Measurements from ENCODE around the gene ACTR5. TPM values are rescaled to one million over a fixed set of nuclear protein-coding genes. Genes with fewer than 3 reads are reported as not detected.

The ACTR5 gene
- total RNA-seq, 1 experiment from 2014 or later, result 22.0 TPM

DNA sequence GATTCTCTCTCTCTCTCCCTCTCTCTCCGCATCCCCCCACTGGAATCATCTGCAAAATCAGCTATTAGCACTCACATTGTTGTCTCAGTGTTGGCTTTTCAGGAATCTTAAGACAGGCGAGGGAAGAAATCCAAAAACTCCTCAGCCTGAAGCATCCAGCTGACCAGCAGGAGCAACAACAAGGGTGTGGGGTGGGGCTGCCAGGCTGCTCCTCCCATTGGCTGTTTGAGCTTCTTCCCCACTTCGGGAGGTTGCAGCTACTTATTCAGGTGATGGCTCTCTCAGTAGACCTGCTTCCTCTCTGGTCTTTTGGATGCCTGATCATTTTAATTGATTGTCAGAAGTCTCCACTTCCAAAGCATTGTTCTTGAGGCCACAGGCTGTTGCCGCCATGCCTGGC lies 48.1 kb upstream of the ACTR5 start:
- Histone ChIP-seq H3K27ac (ENCODE audit: low read depth, low read length) (no peak overlapping the region), H3K4me3 (replicated peaks in 1 of 2; ENCODE audit: low read depth in 1 of 2, low read length in 2 of 2) (no peak overlapping the region), H3K4me2 (ENCODE audit: low read length) (no peak overlapping the region), H3K27me3 (ENCODE audit: insufficient read depth, low read length) (peaks cover 72% of the 10 kb centered on the region), H3K4me1 (ENCODE audit: control insufficient read depth in 1 of 2, insufficient read depth in 2 of 2, low read length in 2 of 2) (no peaks in the 10 kb centered on the region), H3K36me3 (ENCODE audit: control insufficient read depth in 1 of 2, insufficient read depth in 2 of 2, low read length in 2 of 2) (no peaks in the 10 kb centered on the region), H3K9me3 (ENCODE audit: control insufficient read depth in 1 of 2, insufficient read depth in 1 of 2, low read depth in 1 of 2, low read length in 2 of 2) (no peaks in the 10 kb centered on the region), H3K9me2 (ENCODE audit: insufficient read depth) (no peaks in the 10 kb centered on the region), H3K9ac (ENCODE audit: low read length) (no peak overlapping the region), H4K20me1 (ENCODE audit: insufficient read depth) (no peaks in the 10 kb centered on the region), H2AFZ (ENCODE audit: low read depth, low read length, poor library complexity, severe bottlenecking) (no peak overlapping the region), H3K79me2 (ENCODE audit: insufficient read depth, low read length) (no peaks in the 10 kb centered on the region)
- no TSS peak for BruUV-seq (replicated peaks)
- intact Hi-C loops (cut with micrococcal nuclease), result no loop called here
- ATAC-seq, result no peak
- CTCF ChIA-PET, result no interaction called here
- POLR2A ChIA-PET, result no interaction called here
- no peak for DNase-seq (ENCODE audit: low read depth, low spot score)
- RAD21 ChIA-PET (ENCODE audit: low non-redundant PET in 1 of 2, low total read pairs in 2 of 2, uncharacterized antibody in 2 of 2, unreplicated experiment in 2 of 2), result no interaction called here
- no peak for TF ChIP-seq ATF3 (IDR thresholded peaks at IDR 0.05)
- no peak for TF ChIP-seq TCF7L2 (IDR thresholded peaks at IDR 0.05; ENCODE audit: borderline replicate concordance, extremely low read depth, insufficient read depth, insufficient read length)
- TF ChIP-seq JUND (IDR thresholded peaks at IDR 0.05), result no peak
- no peak for TF ChIP-seq ZFX (IDR thresholded peaks at IDR 0.05)
- TF ChIP-seq CBX3 (IDR thresholded peaks at IDR 0.05; ENCODE audit: low read depth), result no peak
- TF ChIP-seq, protein P1, sequence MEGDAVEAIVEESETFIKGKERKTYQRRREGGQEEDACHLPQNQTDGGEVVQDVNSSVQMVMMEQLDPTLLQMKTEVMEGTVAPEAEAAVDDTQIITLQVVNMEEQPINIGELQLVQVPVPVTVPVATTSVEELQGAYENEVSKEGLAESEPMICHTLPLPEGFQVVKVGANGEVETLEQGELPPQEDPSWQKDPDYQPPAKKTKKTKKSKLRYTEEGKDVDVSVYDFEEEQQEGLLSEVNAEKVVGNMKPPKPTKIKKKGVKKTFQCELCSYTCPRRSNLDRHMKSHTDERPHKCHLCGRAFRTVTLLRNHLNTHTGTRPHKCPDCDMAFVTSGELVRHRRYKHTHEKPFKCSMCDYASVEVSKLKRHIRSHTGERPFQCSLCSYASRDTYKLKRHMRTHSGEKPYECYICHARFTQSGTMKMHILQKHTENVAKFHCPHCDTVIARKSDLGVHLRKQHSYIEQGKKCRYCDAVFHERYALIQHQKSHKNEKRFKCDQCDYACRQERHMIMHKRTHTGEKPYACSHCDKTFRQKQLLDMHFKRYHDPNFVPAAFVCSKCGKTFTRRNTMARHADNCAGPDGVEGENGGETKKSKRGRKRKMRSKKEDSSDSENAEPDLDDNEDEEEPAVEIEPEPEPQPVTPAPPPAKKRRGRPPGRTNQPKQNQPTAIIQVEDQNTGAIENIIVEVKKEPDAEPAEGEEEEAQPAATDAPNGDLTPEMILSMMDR (IDR thresholded peaks at IDR 0.05 in 2 of 3, conservative IDR thresholded peaks at IDR 0.05 in 1 of 3; ENCODE audit: borderline replicate concordance in 1 of 3, insufficient read depth in 1 of 3, low read depth in 2 of 3, low read length in 2 of 3), result no peak
- TF ChIP-seq SP1 (IDR thresholded peaks at IDR 0.05; ENCODE audit: low read depth), result no peak
- TF ChIP-seq RAD21 (IDR thresholded peaks at IDR 0.05; ENCODE audit: low read depth), result no peak
- TF ChIP-seq ELF1 (IDR thresholded peaks at IDR 0.05; ENCODE audit: borderline replicate concordance, low read depth), result no peak
- no peak for TF ChIP-seq POLR2AphosphoS5 (IDR thresholded peaks at IDR 0.05; ENCODE audit: low read depth, low read length)

Data from HCT116 (cell line).